Bone marrow (tissue), 2 donors: ENCODE measurements around the gene ZNF407.
"Not testable (repeated sequence)": the region's sequence is repeated elsewhere in the genome, so short reads cannot be mapped to it uniquely, and the experiment has no call there.

Experiments
- DNase-seq, 2 donors: peaks; one replicate each; lab custom pipeline; 2025; lab: John Stamatoyannopoulos, UW

The ZNF407 gene

DNA sequence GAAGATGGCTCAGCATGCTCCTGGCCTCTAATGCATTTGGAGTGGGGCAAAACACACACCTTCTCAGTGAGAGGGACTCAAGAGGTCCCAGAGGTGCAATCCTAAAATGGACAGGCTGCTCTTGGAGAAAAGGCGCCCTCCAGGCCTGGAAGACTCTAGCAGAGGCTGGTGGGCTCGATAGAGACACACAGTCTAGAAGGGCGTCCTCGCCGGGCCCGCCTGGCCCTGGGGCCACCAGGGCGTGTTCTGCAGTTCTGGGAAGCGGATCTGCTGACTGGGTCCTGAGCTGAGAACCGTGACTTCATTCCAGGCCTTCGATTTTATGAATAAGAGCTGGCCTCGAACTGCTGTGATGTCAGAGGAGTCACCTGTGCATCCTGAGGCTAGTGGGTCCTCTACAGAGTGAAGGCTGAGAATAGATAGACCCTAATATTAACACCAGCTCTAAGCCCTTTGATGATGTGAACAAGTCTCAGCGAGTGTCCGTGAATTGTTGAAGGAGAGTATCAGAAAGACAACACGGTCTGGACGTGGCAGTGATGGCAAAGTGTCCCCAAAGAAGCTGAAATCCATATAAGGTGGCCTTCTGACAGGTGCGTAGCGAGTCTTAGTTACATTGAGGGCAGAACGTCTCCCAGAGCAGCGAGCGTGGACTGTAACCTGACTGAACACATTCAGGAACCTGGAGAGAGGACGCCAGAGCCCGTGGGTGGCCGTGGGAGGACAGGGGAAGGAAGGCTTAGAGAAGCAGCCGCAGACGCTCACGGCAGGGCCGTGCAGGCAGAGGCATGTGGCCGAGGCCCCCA is 474.4 kb downstream of the ZNF407 start:
- no peak for DNase-seq

DNA sequence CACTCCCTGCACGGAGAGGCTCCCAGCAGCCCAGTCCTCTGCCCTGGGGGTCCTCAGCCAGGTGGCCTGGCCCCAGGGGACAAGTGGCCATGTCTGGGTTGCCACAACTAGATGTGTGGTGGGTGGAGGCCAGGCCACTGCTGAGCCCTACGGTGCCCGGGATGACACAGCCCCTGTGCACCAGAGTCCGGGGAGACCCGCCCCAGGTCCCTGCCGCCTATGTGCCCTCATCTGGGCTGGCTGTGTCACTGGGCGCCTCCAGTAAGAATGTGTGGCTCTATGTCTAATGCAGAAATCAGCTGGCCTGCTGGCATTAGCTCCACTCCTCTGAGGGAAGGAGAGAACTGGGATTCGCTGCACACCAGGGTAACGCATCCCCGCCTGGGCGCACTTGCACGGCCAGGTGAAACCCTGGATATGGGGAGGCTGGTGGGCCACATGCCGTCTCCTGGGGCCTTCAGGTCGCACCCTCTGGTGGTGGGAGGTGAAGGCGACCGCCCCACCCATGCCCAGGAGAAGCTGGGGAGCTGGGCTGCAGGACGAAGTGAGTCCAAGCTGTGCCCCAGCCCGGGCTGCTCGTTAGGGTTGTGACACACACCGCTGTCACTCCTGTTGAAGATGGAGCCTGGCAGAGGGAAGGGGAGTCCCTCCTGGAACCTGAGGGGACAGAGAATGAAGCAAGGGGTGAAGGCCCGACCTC is 475.2 kb downstream of the ZNF407 start:
- no peak for DNase-seq

DNA sequence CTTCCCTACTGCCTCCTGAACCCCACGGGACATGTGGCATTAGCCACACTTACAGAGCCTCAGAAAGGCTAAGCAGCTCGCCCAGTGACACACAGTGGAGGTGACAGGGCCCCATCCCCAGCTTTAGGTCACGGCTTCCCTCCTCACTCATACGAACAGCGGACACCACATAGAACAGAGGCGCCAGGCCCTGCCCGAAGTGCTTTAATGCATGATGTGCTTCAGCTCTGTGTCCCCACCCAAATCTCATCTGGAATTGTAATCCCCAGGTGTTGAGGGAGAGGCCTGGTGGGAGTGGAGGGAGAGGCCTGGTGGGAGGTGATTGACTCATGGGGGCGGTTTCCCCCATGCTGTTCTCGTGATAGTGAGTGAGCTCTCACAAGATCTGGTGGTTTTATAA is 476.0 kb downstream of the ZNF407 start:
- DNase-seq: no peak

DNA sequence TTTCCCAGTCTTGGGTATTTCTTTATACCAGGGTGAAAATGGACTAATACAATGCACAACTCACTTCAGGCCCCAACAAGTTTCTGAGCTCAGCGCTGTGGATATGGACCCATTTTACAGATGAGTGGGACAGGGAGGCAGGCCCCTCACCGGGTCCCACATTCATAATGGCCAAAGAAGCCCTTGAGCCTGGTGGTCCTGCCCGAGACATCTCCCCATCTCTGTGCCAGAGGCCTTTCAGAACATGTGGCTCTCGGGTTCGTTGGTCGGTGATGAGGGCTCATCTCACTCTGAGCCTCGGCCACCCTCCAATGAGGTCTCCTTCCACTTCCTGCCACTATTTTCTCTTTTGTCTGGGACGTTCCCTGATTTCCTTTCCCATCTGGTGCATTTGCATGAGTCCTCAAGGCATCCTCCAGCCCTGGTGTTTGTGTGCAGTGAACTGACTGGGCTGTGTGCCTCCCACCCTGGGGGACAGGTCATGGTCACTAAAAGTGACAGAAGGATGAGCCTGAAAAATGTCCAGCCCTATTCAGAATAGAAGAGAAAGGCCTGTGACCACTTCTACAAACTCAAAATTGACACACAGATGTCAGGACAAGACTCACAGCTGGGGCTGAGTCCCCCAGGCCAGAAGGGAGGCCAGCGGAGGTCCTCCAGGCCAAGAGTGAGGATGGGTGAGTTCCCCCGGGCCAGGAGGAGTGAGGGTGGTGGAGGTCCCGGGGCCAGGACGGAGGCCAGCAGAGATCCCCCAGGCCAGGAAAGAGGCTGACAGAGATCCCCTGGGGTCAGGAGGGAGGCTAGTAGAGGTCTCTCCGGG is 476.7 kb downstream of the ZNF407 start:
- no peak for DNase-seq

DNA sequence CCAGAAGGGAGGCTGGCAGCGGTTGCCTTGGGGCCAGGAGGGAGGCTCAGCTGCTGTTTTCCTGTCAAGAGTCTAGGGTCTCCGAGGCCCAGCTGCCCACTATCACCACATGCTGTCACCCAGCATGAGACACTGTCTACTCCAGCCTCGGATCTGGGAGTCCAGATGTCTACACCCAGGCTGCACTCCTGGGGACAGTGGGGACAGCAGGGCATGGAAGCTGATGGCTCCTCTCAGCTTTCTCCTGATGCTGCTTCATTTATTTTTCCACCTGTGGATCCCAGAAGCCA is 477.3 kb downstream of the ZNF407 start:
- no peak for DNase-seq

DNA sequence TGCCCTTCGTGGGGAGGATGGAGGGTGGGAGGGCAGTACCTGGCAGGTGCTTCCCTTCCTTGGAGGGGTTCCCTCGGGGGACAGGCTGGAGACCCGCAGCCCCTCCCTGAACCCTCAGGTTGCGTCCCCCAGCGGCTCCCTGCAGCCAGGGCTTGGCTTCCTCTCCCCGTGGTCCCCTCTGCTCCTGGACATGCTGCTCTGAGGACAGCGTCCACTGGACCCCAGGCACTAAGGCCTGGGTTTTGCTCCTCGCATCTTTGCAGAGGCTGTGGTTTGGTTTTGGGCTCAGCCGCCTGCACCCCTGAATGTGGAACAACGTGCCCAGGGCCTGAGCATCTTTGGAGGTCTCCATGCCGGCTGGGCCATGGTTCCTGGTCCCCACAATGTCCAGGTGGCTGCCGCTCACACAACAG is 477.8 kb downstream of the ZNF407 start:
- DNase-seq: no peak

DNA sequence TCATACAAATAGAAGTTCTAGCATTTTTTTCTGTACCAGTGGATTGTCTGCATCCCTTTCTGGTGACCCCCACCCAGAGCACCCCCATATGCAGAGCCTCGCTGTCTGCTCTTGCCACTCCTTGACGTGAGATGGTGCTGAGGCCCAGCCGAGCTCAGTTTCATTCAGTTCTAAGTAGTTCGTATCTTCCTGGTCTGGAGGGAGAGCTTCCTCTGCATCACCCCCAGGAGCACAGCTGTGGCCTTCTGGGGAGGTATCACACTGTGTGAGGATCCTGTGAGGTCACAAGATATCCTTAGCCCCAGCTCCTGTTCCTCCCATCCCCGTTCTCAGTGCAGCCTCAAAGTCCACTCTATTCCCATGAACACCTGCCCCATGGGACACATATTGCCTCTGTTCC is 478.6 kb downstream of the ZNF407 start:
- DNase-seq: no peak

DNA sequence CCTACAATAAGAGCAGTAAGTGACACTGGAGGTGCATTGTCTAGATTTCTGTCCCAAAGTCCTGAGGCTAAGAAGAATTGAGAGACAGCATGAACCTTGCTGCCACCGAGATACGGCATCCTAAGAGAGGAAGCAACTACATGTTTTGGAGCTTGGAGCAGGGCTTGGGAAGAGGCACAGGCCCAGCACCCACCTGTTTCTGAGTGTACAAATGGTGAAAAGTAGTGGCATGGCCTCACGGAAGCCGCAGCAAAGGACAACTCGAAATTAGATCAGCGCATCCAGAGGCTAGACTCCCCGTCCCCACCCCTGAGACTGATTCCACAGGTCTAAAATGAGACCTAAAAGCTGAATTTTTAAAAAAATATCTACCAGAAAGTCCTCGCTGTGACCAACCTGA is 483.8 kb downstream of the ZNF407 start:
- no peak for DNase-seq

DNA sequence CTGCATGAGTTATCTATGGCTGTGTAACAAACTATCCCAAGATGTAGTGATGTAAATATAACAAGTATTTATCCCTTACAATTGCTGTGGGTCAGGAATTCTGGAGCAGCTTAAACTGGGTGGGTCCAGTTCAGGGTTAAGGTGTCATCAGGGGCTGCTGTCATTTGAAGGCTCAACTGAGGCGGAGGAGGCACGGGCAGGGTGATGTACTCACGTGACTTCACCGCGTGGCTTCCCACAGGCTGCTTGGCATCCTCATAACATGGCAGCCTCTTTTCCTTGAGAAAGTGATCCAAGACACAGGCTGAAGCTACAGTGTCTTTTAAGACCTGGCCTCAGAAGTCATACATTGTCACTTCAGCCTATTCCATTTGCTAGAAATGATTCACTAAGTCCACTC is 485.5 kb downstream of the ZNF407 start:
- DNase-seq: no peak

DNA sequence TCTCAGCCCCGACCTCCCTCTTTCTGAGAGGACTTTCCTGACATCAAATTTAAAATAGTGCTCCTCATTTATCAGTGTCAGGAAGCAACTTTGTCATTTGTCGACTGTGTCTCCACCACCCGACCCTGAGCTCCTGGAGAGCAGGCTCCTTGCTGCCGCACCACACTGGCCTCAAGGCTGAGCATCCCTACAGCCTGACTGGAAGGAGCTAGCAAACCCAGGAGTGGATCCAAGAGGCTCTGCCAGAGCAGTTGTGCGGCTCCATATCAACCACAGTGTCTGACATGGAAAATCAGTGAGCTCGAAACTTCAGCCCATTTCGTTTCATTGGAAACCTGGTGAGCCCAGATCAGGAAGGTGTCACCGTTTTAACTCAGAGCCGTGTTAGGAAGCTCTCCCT is 486.1 kb downstream of the ZNF407 start:
- no peak for DNase-seq

DNA sequence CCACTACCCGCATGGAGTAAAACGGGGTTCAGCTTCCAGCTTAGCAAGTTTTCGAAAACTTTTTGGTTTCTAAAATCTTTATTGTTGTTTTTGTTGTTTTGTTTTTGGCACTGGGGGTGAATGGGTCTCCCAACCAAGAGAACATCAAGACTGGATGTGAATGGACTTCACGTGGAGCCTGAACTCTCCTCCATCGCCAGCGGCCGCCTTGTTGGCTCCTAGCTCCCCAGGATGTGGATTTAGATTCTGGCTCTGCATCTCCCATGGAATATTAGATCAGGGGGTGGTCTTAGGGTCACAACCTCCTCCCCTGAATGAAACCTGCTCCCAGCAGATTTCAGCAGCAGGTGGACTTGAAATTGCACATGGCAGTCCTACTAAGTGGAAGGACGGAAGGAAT is 488.0 kb downstream of the ZNF407 start:
- DNase-seq: not testable (repeated sequence)

DNA sequence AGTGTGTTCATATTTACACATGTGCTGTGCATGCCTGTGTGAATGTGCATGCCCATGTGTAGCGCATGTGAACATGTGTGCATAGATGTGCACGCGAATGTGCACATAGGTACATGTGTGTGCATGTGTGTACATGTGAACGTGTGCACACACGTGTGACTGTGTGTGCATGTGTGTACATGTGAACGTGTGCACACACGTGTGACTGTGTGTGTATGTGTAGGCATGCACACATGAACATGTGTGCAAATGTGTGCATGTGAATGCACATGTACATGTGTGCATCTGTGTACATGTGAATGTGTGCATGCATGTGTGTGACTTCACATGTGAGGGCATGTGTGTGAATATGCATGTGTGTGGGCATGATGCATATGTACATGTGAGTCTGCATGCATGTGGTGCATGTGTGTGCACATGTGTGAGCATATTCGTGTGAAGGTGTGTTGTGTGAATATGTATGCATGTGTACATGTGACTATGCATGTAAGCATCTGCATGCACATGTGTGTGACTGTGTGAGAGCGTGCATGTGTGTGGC is 488.9 kb downstream of the ZNF407 start:
- no peak for DNase-seq

DNA sequence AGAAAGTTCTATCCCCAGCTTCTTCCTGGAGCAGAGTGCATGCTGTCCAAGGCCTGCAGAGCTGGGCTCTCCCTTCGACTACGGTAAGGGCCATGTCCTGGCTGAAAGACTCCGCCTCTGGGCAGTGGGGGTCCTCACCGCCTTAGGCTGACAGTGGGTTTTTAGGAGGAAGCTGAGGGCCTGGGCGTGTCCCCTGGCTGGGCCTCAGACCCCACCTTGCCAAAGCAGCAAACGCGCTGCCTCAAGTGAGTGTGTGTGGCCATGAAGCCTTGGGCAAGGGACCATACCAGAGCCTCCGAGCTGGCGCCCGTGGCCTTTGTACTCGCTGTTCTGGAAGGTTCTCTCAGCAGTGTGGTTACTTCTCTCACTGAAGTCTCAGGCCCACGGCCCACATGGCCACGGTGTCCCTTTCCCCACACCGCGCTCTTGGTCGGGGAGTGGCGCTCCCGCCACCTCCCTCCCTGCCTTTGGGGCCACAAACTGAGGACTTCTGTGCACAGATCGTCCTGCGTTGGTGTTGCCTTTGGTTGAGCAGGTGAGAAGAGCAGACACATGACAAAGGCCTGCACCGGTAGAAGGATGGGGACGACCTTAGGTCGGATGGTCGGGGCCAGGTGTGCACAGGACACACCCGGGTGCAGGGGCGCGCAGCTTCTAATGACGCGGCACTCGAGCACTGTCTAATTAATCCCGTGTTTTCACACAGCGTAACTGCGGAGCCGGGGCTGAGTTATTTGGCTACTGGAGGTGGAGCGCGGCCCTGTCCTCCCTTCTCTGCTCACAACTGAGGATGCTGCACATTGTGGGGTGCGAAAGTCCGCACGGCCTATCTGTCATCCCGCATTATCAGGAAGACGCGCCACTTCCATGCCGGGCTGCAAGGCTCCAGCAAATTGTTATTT is 489.7 kb downstream of the ZNF407 start:
- no peak for DNase-seq

DNA sequence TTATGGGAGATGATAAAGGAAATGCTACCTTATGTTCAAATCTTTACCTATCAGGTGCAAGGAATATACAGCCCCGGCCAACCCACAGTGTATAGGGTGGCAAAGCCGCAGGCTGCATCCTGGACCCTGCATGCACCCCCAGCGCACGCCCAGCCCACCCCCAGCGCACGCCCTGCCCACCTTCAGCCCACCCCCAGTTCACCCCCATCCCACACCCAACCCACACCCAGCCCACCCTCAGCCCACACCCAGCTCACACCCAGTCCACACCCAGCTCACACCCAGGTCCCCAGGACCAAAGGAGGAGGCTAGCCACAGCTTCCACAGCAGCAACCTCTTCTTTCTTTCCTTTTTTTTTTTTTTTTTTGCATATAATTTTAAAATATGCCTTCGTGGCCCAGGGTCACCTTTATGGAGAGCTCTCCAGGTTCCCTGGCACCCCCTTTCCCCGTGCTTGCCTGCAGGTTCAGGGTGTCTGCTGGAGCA is 490.4 kb downstream of the ZNF407 start:
- DNase-seq: no peak

DNA sequence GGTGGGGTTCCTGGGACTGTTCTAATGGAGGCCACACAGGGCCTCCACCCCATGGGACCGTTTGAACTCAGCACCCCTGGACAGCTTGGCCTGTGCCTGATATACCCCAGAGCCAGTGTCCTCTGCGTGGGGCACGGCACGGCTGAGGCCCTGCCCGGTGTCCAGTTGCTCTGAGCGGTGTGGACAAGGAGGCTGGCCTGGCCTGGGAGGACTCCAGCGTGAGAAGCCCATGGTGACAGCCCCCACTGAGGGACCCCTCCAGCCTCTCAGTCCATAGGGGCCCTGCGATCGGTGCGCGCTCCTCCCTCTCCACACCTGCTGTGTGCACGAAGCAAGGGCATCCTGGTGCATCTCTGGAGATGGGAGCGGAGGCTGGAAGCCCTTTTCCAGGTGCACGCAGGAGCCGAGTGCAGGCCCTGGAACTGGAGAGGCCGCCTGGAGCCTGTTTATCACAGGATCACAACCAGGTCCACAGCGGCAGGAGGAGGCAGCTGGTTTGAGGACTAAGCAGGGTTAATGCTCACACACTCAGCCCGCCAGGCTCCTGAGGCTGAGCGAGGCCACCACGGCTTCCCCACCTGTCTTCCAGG is 491.0 kb downstream of the ZNF407 start:
- DNase-seq: no peak

DNA sequence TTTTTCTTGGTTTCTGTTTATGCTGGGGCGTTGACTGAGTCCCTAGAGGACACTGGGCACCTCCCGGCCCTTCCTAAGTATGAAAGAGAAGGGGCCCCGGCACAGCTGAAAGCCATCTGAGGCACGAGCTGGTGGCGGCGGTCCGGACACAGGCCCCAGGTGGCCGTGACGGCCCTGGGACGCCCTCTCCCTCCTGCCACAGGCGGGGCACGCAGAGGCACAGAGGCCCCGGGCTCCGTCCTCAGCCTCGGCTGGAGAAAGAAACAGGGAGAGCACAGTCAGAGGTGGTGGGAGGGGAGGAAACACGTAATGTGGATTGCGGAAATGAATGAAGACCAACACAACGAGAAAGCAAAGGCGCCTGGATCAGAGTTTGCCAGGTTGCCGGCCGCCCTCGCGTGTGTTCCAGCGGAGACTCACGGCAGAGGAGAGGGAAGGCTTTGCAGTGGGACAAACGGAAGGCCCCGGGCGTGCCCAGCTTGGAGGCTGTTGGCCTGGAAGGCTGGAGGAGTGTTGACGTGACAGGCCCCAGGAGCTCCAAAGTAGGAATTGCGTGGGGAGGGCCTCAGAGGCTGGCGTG is 492.2 kb downstream of the ZNF407 start:
- no peak for DNase-seq

DNA sequence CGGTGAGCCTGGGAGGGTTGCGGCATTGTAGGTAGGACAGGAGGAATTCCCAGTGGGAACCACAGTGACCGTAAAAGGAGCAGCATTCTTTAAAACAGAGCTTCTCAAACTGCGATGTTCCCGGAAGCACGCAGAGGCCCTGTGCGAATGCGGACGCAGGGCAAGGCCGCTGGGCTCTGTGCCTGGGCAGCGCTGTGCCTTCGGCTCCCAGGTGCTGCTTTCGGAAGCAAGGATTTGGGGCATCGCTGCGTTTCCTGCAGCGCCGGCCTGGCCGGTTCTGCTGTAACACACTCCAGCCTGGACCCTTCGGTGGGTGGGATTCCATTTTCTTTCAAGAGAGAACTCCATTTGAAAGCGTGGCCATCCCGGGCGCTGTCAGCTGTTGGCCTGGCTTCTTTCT is 492.7 kb downstream of the ZNF407 start:
- DNase-seq: no peak

DNA sequence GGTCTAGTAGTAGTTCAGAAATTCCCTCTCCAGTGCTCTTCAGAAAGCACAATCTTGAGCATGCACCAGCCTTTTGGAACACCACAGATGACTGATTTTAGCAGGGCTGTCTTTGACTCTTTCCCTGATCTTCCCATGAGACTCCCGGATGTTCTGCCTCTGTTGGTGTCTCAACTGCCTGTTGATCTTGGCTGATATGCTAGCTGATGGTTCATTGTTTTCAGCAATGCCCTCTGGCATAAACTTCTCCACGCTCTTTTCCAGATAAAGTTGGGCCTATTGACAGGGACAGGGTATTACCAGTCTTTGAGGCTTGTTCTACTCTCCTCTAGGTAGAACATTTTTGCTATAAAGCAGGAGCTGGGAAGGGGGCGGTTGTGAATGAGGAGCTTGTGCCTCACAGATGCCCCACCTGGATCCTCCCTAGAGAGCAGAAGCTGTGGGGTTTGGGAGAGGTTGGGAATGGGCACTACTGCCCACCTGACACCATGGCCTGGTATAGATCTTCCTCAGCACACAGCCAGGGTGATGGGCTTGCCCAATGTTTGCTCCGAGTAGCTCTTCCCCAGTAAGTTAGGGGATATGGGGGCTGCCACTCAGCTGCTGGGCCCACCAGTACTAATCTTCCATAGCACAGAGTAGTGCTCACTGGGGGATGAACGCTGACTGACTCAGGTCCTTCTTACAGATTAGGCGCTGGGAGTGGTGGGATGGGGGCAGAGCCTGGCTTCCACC is 500.0 kb downstream of the ZNF407 start:
- no peak for DNase-seq

DNA sequence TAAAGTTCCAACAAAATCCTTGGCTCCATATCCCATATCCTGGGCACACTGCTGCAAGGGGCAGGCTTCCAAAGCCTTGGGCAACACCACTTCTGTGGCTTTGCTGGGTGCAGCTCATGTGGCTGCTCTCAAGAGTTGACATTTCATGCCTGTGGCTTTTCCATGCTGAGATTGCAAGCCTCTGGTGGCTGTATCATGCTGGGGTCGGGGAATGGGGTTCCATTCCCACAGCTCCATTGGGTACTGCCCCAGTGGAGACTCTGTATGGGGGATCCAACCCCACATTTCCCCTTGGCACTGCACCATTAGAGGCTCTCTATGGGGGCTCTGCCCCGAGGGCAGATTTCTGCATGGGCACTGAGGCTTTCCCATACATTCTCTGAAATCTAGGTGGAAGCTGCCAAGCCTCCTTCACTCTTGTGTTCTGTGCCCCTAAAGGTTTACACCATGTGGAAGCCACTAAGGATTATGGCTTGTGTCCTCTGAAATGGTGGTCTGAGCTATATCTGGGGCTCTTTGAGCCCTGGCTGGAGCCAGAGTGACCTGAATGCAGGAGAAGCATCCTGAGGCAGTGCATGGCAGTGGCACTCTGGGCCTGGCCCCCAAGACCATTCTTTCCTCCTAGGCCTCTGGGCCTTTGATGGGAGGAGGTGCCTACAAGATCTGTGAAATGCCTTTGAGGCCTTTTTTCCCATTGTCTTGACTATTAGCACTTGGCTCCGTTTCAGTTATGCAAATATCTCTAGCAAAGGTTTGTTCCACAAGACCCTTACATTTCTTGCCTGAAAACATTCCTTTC is 503.4 kb downstream of the ZNF407 start:
- no peak for DNase-seq
